Measurements from ENCODE around the gene OSTN.
"Not testable (repeated sequence)": the region's sequence is repeated elsewhere in the genome, so short reads cannot be mapped to it uniquely, and the experiment has no call there.

OSTN gene

GRCh38 chr3:191239407-191240031, 40.5 kb downstream of the OSTN start:
- Mint-ChIP-seq H3K27ac (no peak overlapping the region), H3K9me3 (no peaks in the 10 kb centered on the region), H3K36me3 (ENCODE audit: low read depth) (no peaks in the 10 kb centered on the region), H3K4me1 (ENCODE audit: low read depth) (no peaks in the 10 kb centered on the region), H3K4me3 (no peak overlapping the region), H3K27me3 (ENCODE audit: low read depth) (no peaks in the 10 kb centered on the region)
- no peak for DNase-seq (ENCODE audit: low spot score)

GRCh38 chr3:191240486-191240885, 41.4 kb downstream of the OSTN start:
- no peak for DNase-seq (ENCODE audit: low spot score)
- no peaks in the 10 kb centered on the region for H3K9me3 Mint-ChIP-seq
- no peak overlapping the region for H3K27ac Mint-ChIP-seq
- H3K4me3 Mint-ChIP-seq, result no peak overlapping the region
- no peaks in the 10 kb centered on the region for H3K36me3 Mint-ChIP-seq (ENCODE audit: low read depth)
- no peaks in the 10 kb centered on the region for H3K27me3 Mint-ChIP-seq (ENCODE audit: low read depth)
- H3K4me1 Mint-ChIP-seq (ENCODE audit: low read depth), result no peaks in the 10 kb centered on the region

- DNase-seq (ENCODE audit: low spot score), result no peak
- Mint-ChIP-seq H3K4me1 (ENCODE audit: low read depth) (no peaks in the 10 kb centered on the region), H3K4me3 (no peak overlapping the region), H3K27ac (no peak overlapping the region), H3K9me3 (no peaks in the 10 kb centered on the region), H3K27me3 (ENCODE audit: low read depth) (no peaks in the 10 kb centered on the region), H3K36me3 (ENCODE audit: low read depth) (no peaks in the 10 kb centered on the region)
Observed at GRCh38 chr3:191244242-191244867, 45.3 kb downstream of the OSTN start.

GRCh38 chr3:191246034-191246433, 47.0 kb downstream of the OSTN start:
- H3K4me1 Mint-ChIP-seq (ENCODE audit: low read depth); H3K27ac Mint-ChIP-seq; H3K4me3 Mint-ChIP-seq; DNase-seq (ENCODE audit: low spot score); H3K36me3 Mint-ChIP-seq (ENCODE audit: low read depth); H3K27me3 Mint-ChIP-seq (ENCODE audit: low read depth); H3K9me3 Mint-ChIP-seq: not testable (repeated sequence)

- Mint-ChIP-seq H3K4me3 (no peak overlapping the region), H3K27me3 (ENCODE audit: low read depth) (no peaks in the 10 kb centered on the region), H3K36me3 (ENCODE audit: low read depth) (no peaks in the 10 kb centered on the region), H3K9me3 (no peaks in the 10 kb centered on the region), H3K4me1 (ENCODE audit: low read depth) (no peaks in the 10 kb centered on the region), H3K27ac (no peak overlapping the region)
- no peak for DNase-seq (ENCODE audit: low spot score)
Observed at GRCh38 chr3:191246630-191247029, 47.6 kb downstream of the OSTN start.

- Mint-ChIP-seq H3K9me3 (no peaks in the 10 kb centered on the region), H3K27ac (no peak overlapping the region), H3K27me3 (ENCODE audit: low read depth) (no peaks in the 10 kb centered on the region), H3K4me1 (ENCODE audit: low read depth) (peaks cover 2% of the 10 kb centered on the region), H3K36me3 (ENCODE audit: low read depth) (no peaks in the 10 kb centered on the region), H3K4me3 (no peak overlapping the region)
- no peak for DNase-seq (ENCODE audit: low spot score)
Observed at GRCh38 chr3:191253089-191253799, 54.2 kb downstream of the OSTN start.

- H3K27ac Mint-ChIP-seq, result no peak overlapping the region
- DNase-seq (ENCODE audit: low spot score), result no peak
- peaks cover 2% of the 10 kb centered on the region for H3K4me1 Mint-ChIP-seq (ENCODE audit: low read depth)
- no peaks in the 10 kb centered on the region for H3K27me3 Mint-ChIP-seq (ENCODE audit: low read depth)
- H3K4me3 Mint-ChIP-seq, result no peak overlapping the region
- no peaks in the 10 kb centered on the region for H3K36me3 Mint-ChIP-seq (ENCODE audit: low read depth)
- H3K9me3 Mint-ChIP-seq, result no peaks in the 10 kb centered on the region
Observed at GRCh38 chr3:191254098-191254873, 55.2 kb downstream of the OSTN start.

- Mint-ChIP-seq H3K4me1 (ENCODE audit: low read depth) (peaks cover 2% of the 10 kb centered on the region), H3K27ac (no peak overlapping the region), H3K9me3 (no peaks in the 10 kb centered on the region), H3K36me3 (ENCODE audit: low read depth) (no peaks in the 10 kb centered on the region), H3K4me3 (no peak overlapping the region), H3K27me3 (ENCODE audit: low read depth) (no peaks in the 10 kb centered on the region)
- DNase-seq (ENCODE audit: low spot score), result no peak
Observed at GRCh38 chr3:191255156-191255555, 56.1 kb downstream of the OSTN start.

GRCh38 chr3:191256405-191256804, 57.4 kb downstream of the OSTN start:
- H3K9me3 Mint-ChIP-seq, result no peaks in the 10 kb centered on the region
- no peak for DNase-seq (ENCODE audit: low spot score)
- H3K27ac Mint-ChIP-seq, result no peak overlapping the region
- H3K36me3 Mint-ChIP-seq (ENCODE audit: low read depth), result no peaks in the 10 kb centered on the region
- no peaks in the 10 kb centered on the region for H3K27me3 Mint-ChIP-seq (ENCODE audit: low read depth)
- no peak overlapping the region for H3K4me3 Mint-ChIP-seq
- H3K4me1 Mint-ChIP-seq (ENCODE audit: low read depth), result peaks cover 2% of the 10 kb centered on the region

GRCh38 chr3:191257286-191257685, 58.2 kb downstream of the OSTN start:
- no peak overlapping the region for H3K27ac Mint-ChIP-seq
- H3K4me1 Mint-ChIP-seq (ENCODE audit: low read depth), result peaks cover 2% of the 10 kb centered on the region
- no peaks in the 10 kb centered on the region for H3K27me3 Mint-ChIP-seq (ENCODE audit: low read depth)
- no peak overlapping the region for H3K4me3 Mint-ChIP-seq
- no peaks in the 10 kb centered on the region for H3K36me3 Mint-ChIP-seq (ENCODE audit: low read depth)
- no peaks in the 10 kb centered on the region for H3K9me3 Mint-ChIP-seq
- no peak for DNase-seq (ENCODE audit: low spot score)

- no peak for DNase-seq (ENCODE audit: low spot score)
- Mint-ChIP-seq H3K4me1 (ENCODE audit: low read depth) (no peaks in the 10 kb centered on the region), H3K27me3 (ENCODE audit: low read depth) (peaks cover 2% of the 10 kb centered on the region), H3K27ac (no peak overlapping the region), H3K9me3 (no peaks in the 10 kb centered on the region), H3K36me3 (ENCODE audit: low read depth) (no peaks in the 10 kb centered on the region), H3K4me3 (no peak overlapping the region)
Observed at GRCh38 chr3:191259486-191259885, 60.4 kb downstream of the OSTN start.

GRCh38 chr3:191260431-191261303, 61.6 kb downstream of the OSTN start:
- Mint-ChIP-seq H3K9me3 (no peaks in the 10 kb centered on the region), H3K4me3 (no peak overlapping the region), H3K4me1 (ENCODE audit: low read depth) (no peaks in the 10 kb centered on the region), H3K27ac (no peak overlapping the region), H3K27me3 (ENCODE audit: low read depth) (peaks cover 2% of the 10 kb centered on the region), H3K36me3 (ENCODE audit: low read depth) (no peaks in the 10 kb centered on the region)
- DNase-seq (ENCODE audit: low spot score), result no peak

GRCh38 chr3:191261304-191261638, 62.2 kb downstream of the OSTN start:
- H3K4me1 Mint-ChIP-seq (ENCODE audit: low read depth), result no peaks in the 10 kb centered on the region
- H3K27ac Mint-ChIP-seq, result no peak overlapping the region
- no peaks in the 10 kb centered on the region for H3K9me3 Mint-ChIP-seq

More at GRCh38 chr3:191261304-191261638, 62.2 kb downstream of the OSTN start:
- Mint-ChIP-seq H3K4me3 (no peak overlapping the region), H3K36me3 (ENCODE audit: low read depth) (no peaks in the 10 kb centered on the region), H3K27me3 (ENCODE audit: low read depth) (peaks cover 2% of the 10 kb centered on the region)
- DNase-seq (ENCODE audit: low spot score), result no peak

Data from T-helper 2 cell treated with Interferon-gamma antibody and Interleukin-4, amounts not matched to agents 5 μg/mL and 100 μg/mL, for 36 hours (primary cell).